ENCODE data around the gene CES3. TPM values are rescaled to one million over a fixed set of nuclear protein-coding genes. Genes with fewer than 3 reads are reported as not detected.

Gene CES3
- total and polyA plus RNA-seq, 9 of the 15 experiments (the other 6 are each of a cell fraction or from before 2014, with no cell fraction given): 0.06 to 2.2 (median 0.68) TPM

DNA sequence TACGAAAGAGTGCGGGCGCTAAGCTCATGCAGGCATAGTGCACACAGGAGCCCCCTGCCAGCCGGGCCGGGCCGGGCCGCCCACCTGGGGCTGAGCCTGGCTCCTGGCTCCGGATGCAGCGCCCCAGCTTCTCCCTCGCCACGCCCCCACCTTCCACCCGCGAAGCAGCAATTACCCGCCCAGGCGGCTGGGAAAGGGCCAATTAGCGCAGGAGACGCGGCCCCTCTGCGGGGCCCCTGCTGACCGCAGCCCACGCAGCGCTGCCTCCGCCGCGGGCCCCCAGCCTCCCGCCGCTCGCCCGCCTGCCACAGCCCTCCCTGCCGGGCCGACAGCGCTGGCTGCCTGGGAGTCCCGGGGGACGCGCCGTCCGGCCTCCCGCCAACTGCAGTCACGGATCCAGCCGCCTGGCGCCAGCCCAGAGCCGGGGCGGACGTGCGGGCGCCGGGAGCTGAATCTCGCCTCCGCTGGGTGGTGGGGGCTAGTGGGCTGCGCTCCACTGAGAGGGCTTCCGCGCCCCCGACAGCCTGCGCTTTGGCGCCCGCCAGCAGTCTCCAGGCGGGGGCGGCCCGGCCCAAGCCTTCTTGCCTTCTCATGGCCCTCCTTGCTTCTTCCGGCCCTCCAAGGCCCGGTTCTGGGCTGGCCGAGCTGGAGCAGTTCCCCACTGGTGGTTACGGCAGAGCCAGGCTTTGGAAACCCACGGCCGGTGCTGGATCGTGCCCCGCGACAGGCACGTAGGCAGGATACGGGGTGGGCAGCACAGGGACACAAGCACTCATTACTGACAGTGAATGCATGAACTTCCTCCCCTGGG is 53.0 kb downstream of the CES3 start:
- in situ Hi-C loops (cut with MboI) (no loop called here), intact Hi-C loops (cut with micrococcal nuclease) (loop anchor here (10.0 kb wide), 2 partner anchors 171 to 391 kb away; partner anchors contain the start of gene MATCAP1)
- Histone ChIP-seq H3K9ac (ENCODE audit: insufficient read depth in 1 of 2, low read depth in 2 of 2, low read length in 2 of 2) (peak overlapping the region; percentile 58 to 91), H3K4me2 (ENCODE audit: insufficient read depth, low read length) (peak overlapping the region; percentile 68), H2AFZ (ENCODE audit: low read depth, low read length) (peak overlapping the region; percentile 94), H3K36me3 (ENCODE audit: control insufficient read depth, insufficient read depth, low read length) (no peaks in the 10 kb centered on the region), H3K9me1 (ENCODE audit: control insufficient read depth, insufficient read depth, low read length) (no peaks in the 10 kb centered on the region), H3K27ac (ENCODE audit: extremely low read depth, low read depth, low read length) (peak overlapping the region; percentile 45; the same call in 2 of the 3 replicates), H3K4me1 (replicated peaks in 1 of 2; ENCODE audit: control insufficient read depth in 2 of 2, insufficient read depth in 2 of 2, low read length in 2 of 2) (peaks cover 4 to 19% of the 10 kb centered on the region in 2 experiments; a peak in 4 of 5 replicates), H3K79me2 (ENCODE audit: control insufficient read depth, insufficient read depth, low read length) (no peaks in the 10 kb centered on the region), H3K4me3 (peak overlapping the region; percentile 49), H3K9me3 (replicated peaks; ENCODE audit: control insufficient read depth, insufficient read depth, low read depth, low read length) (no peaks in the 10 kb centered on the region), H4K20me1 (replicated peaks; ENCODE audit: control insufficient read depth, insufficient read depth, low read length) (no peaks in the 10 kb centered on the region; the same call in 1 of the 2 replicates), H3K27me3 (ENCODE audit: control insufficient read depth in 2 of 2, insufficient read depth in 2 of 2, low read length in 2 of 2) (no peaks in the 10 kb centered on the region)
- ChIA-PET POLR2A (interaction anchor here (0.7 to 1.2 kb wide), 7 partner anchors 8 to 162 kb away, joined by 3 to 6 read pairs (median 4); no protein-coding TSS in a partner anchor), CTCF (ENCODE audit: low intra/inter-chr PET ratio) (interaction anchor here (0.6 to 3.0 kb wide), 4 partner anchors 9 to 60 kb away, joined by 3 to 21 read pairs (median 10); partner anchors contain the start of gene CES3)
- ATAC-seq (peak; percentile 86), FAIRE-seq (no peak), DNase-seq (ENCODE audit: extremely low read depth in 1 of 4, low spot score in 3 of 4) (peak; percentile 79 to 85 (median 81))
- WGBS (ENCODE audit: insufficient coverage, low coverage, missing lambda C conversion rate): 11% methylated on average over 44 of the region's 70 CpGs
- no TSS peak for BruUV-seq (replicated peaks)
- TF ChIP-seq ZNF282 (CRISPR knock-in tag; IDR thresholded peaks at IDR 0.05): no peak
- TF ChIP-seq, protein P1, sequence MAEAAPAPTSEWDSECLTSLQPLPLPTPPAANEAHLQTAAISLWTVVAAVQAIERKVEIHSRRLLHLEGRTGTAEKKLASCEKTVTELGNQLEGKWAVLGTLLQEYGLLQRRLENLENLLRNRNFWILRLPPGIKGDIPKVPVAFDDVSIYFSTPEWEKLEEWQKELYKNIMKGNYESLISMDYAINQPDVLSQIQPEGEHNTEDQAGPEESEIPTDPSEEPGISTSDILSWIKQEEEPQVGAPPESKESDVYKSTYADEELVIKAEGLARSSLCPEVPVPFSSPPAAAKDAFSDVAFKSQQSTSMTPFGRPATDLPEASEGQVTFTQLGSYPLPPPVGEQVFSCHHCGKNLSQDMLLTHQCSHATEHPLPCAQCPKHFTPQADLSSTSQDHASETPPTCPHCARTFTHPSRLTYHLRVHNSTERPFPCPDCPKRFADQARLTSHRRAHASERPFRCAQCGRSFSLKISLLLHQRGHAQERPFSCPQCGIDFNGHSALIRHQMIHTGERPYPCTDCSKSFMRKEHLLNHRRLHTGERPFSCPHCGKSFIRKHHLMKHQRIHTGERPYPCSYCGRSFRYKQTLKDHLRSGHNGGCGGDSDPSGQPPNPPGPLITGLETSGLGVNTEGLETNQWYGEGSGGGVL (CRISPR knock-in tag; IDR thresholded peaks at IDR 0.05): no peak
- no peak for TF ChIP-seq CBFA2T3 (IDR thresholded peaks at IDR 0.05)
- TF ChIP-seq, protein P2, sequence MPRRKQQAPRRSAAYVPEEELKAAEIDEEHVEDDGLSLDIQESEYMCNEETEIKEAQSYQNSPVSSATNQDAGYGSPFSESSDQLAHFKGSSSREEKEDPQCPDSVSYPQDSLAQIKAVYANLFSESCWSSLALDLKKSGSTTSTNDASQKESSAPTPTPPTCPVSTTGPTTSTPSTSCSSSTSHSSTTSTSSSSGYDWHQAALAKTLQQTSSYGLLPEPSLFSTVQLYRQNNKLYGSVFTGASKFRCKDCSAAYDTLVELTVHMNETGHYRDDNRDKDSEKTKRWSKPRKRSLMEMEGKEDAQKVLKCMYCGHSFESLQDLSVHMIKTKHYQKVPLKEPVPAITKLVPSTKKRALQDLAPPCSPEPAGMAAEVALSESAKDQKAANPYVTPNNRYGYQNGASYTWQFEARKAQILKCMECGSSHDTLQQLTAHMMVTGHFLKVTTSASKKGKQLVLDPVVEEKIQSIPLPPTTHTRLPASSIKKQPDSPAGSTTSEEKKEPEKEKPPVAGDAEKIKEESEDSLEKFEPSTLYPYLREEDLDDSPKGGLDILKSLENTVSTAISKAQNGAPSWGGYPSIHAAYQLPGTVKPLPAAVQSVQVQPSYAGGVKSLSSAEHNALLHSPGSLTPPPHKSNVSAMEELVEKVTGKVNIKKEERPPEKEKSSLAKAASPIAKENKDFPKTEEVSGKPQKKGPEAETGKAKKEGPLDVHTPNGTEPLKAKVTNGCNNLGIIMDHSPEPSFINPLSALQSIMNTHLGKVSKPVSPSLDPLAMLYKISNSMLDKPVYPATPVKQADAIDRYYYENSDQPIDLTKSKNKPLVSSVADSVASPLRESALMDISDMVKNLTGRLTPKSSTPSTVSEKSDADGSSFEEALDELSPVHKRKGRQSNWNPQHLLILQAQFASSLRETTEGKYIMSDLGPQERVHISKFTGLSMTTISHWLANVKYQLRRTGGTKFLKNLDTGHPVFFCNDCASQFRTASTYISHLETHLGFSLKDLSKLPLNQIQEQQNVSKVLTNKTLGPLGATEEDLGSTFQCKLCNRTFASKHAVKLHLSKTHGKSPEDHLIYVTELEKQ (CRISPR knock-in tag; IDR thresholded peaks at IDR 0.05): no peak
- no peak for TF ChIP-seq HNRNPUL1 (IDR thresholded peaks at IDR 0.05; ENCODE audit: low read length)
- TF ChIP-seq NFIX (CRISPR knock-in tag; IDR thresholded peaks at IDR 0.05; ENCODE audit: low read depth): no peak
- TF ChIP-seq POLR2G (IDR thresholded peaks at IDR 0.05; ENCODE audit: low read depth, low read length): peak; percentile 82
- TF ChIP-seq, protein P3, sequence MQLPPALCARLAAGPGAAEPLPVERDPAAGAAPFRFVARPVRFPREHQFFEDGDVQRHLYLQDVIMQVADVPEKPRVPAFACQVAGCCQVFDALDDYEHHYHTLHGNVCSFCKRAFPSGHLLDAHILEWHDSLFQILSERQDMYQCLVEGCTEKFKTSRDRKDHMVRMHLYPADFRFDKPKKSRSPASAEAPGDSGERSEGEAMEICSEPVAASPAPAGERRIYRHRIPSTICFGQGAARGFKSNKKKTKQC (CRISPR knock-in tag; IDR thresholded peaks at IDR 0.05): peak; percentile 26; the same call in 1 of the 2 replicates
- no peak for TF ChIP-seq GABPB1 (CRISPR knock-in tag; IDR thresholded peaks at IDR 0.05)
- TF ChIP-seq PPARD (CRISPR knock-in tag; IDR thresholded peaks at IDR 0.05): no peak
- TF ChIP-seq DMBX1 (CRISPR knock-in tag; IDR thresholded peaks at IDR 0.05; ENCODE audit: borderline replicate concordance): no peak
- no peak for TF ChIP-seq ZNF785 (CRISPR knock-in tag; IDR thresholded peaks at IDR 0.05)
- TF ChIP-seq ZNF696 (CRISPR knock-in tag; conservative IDR thresholded peaks at IDR 0.05): no peak
- TF ChIP-seq NR3C1 (CRISPR knock-in tag; IDR thresholded peaks at IDR 0.05): no peak
- no peak for TF ChIP-seq MIER1 (IDR thresholded peaks at IDR 0.05; ENCODE audit: low read depth)
- TF ChIP-seq SREBF2 (CRISPR knock-in tag; IDR thresholded peaks at IDR 0.05): no peak

Measured in K562 (cell line).